PC-9 (cell line): ENCODE measurements around the gene GPC5. TPM values are rescaled to one million over a fixed set of nuclear protein-coding genes. Genes with fewer than 3 reads are reported as not detected.
"Not testable (repeated sequence)": the region's sequence is repeated elsewhere in the genome, so short reads cannot be mapped to it uniquely, and the experiment has no call there.

ENCODE experiments used
- BruUV-seq: library from RNA; stranded (reverse); fragments of 400-500 nt; replicated peaks from 2 replicates; lab custom pipeline; 2021; lab: Mats Ljungman, UMichigan
- CTCF ChIA-PET: fragments of 300-600 bp; sonication (Branson Sonifier 250); formaldehyde crosslinking; loops from one replicate; lab custom pipeline; 2022; ENCODE audit warnings: antibody characterized with exemption; lab: Charles Lee
- POLR2A ChIA-PET: fragments of 300-600 bp; sonication (Branson Sonifier 250); formaldehyde crosslinking; loops from one replicate; lab custom pipeline; 2022; ENCODE audit warnings: antibody characterized with exemption; ENCODE audit not compliant: unreplicated experiment; lab: Charles Lee
- DNase-seq, 2 experiments: peaks; one replicate each; pipeline versions ENCODE4 v3.0.0 to v3.0.0-alpha.2; 2015 to 2022; ENCODE audit warnings: mixed read lengths in 1 of 2
- H2AFZ ChIP-seq: fragments of 200-600 bp; sonication (generic); 2 replicates; pipeline ENCODE4 v1.8.1; 2017; ENCODE audit warnings: antibody characterized with exemption
- H3F3A ChIP-seq: fragments of 200-600 bp; sonication (generic); 2 replicates; pipeline ENCODE4 v1.8.1; 2017; ENCODE audit warnings: antibody characterized with exemption, mild to moderate bottlenecking, low read depth; ENCODE audit not compliant: insufficient read depth
- H3K27ac ChIP-seq: fragments of 200-600 bp; sonication (generic); 2 replicates; pipeline ENCODE4 v1.6.1; 2016; ENCODE audit warnings: mixed run types
- H3K27me3 ChIP-seq: fragments of 200-600 bp; sonication (generic); 2 replicates; pipeline ENCODE4 v1.6.1; 2016; ENCODE audit warnings: low read depth, mixed run types; ENCODE audit not compliant: insufficient read depth
- H3K36me3 ChIP-seq: fragments of 200-600 bp; sonication (generic); 2 replicates; pipeline ENCODE4 v1.6.1; 2016; ENCODE audit warnings: low read depth, mixed run types
- H3K4me1 ChIP-seq: fragments of 200-600 bp; sonication (generic); replicated peaks from 2 replicates; pipeline ENCODE4 v1.6.1; 2016; ENCODE audit warnings: mixed run types; ENCODE audit not compliant: insufficient read depth
- H3K4me2 ChIP-seq: fragments of 200-600 bp; sonication (generic); 2 replicates; pipeline ENCODE4 v1.6.1; 2017; ENCODE audit warnings: mixed run types
- H3K4me3 ChIP-seq: fragments of 200-600 bp; sonication (generic); 2 replicates; pipeline ENCODE4 v1.6.1; 2016; ENCODE audit warnings: mixed run types
- H3K79me2 ChIP-seq: fragments of 200-600 bp; sonication (generic); 2 replicates; pipeline ENCODE4 v1.6.1; 2017; ENCODE audit warnings: low read depth, mixed run types
- H3K9me2 ChIP-seq: fragments of 200-600 bp; sonication (generic); 2 replicates; pipeline ENCODE4 v1.8.1; 2017; ENCODE audit warnings: mild to moderate bottlenecking; ENCODE audit not compliant: insufficient read depth
- H3K9me3 ChIP-seq: fragments of 200-600 bp; sonication (generic); 2 replicates; pipeline ENCODE4 v1.8.1; 2016; ENCODE audit warnings: low read depth; ENCODE audit not compliant: insufficient read depth
- H4K20me1 ChIP-seq: fragments of 200-600 bp; sonication (generic); 2 replicates; pipeline ENCODE4 v1.8.1; 2017; ENCODE audit not compliant: insufficient read depth
- CTCF ChIP-seq: fragments of 200-600 bp; sonication (generic); conservative IDR thresholded peaks from 2 replicates; pipeline ENCODE4 v1.6.1; 2017; ENCODE audit warnings: mixed run types, antibody characterized with exemption, mild to moderate bottlenecking, moderate library complexity
- EZH2 ChIP-seq: fragments of 200-600 bp; sonication (generic); IDR thresholded peaks from 2 replicates; pipeline ENCODE4 v1.8.0; 2017; ENCODE audit warnings: antibody characterized with exemption, low read depth
- intact Hi-C: fragments of 100-400 bp; cut with micrococcal nuclease; formaldehyde crosslinking; loops from one replicate; pipeline ENCODE4 v1.10.0; 2022; ENCODE audit not compliant: unreplicated experiment
- total RNA-seq: library from RNA; stranded (reverse); gene quantifications from 2 replicates; pipeline ENCODE4 v1.2.3, GENCODE V29; 2021

Gene GPC5
- total RNA-seq, 1 experiment from 2014 or later: not detected

DNA sequence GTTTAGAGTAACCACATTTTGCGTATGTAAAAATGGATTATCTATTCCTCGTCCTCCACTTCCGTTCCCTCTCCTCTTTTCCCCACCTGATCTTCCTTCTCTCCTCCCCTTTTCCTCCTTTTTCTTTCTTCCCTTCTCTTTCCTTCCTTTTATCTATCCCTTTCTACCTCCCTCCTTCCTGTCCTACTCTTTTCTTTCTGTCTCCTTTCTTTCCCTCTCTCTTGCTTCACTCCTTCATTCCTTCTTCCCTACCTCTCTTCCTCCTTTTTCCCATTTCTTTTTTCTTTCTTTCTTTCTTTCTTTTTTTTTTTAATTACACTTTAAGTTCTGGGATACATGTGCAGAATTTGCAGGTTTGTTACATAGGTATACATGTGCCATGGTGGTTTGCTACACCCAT lies 1139.7 kb downstream of the GPC5 start:
- Histone ChIP-seq H3F3A (no peaks in the 10 kb centered on the region), H4K20me1 (no peaks in the 10 kb centered on the region), H3K27me3 (no peaks in the 10 kb centered on the region), H3K9me2 (no peaks in the 10 kb centered on the region), H3K36me3 (no peaks in the 10 kb centered on the region), H3K27ac (no peak overlapping the region), H3K4me3 (no peak overlapping the region), H3K79me2 (no peaks in the 10 kb centered on the region), H3K4me2 (no peak overlapping the region), H3K9me3 (no peaks in the 10 kb centered on the region), H3K4me1 (no peaks in the 10 kb centered on the region), H2AFZ (no peak overlapping the region)
- intact Hi-C loops: no loop called here
- no peak for DNase-seq
- no peak for TF ChIP-seq CTCF
- TF ChIP-seq EZH2: no peak
- CTCF ChIA-PET: no interaction called here
- POLR2A ChIA-PET: no interaction called here
- no TSS peak for BruUV-seq

DNA sequence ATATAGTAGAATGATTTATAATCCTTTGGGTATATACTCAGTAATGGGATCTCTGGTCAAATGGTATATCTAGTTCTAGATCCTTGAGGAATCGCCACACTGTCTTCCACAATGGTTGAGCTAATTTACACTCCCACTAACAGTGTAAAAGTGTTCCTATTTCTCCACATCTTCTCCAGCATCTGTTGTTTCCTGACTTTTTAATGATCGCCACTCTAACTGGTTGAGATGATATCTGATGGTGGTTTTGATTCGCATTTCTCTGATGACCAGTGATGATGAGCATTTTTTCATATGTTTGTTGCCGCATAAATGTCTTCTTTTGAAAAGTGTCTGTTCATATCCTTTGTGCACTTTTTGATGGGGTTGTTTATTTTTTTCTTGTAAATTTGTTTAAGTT lies 1140.7 kb downstream of the GPC5 start:
- H3K36me3 ChIP-seq, H2AFZ ChIP-seq, H3K9me2 ChIP-seq, BruUV-seq, H3K4me2 ChIP-seq, H4K20me1 ChIP-seq, H3K27me3 ChIP-seq, intact Hi-C loops, H3K4me1 ChIP-seq, H3K4me3 ChIP-seq, DNase-seq, H3K9me3 ChIP-seq, H3F3A ChIP-seq, H3K27ac ChIP-seq, POLR2A ChIA-PET, CTCF ChIA-PET, H3K79me2 ChIP-seq: not testable (repeated sequence)

GRCh38 chr13:92547266-92547665 lies 1148.8 kb downstream of the GPC5 start:
- intact Hi-C loops: no loop called here
- Histone ChIP-seq H3K4me1 (no peaks in the 10 kb centered on the region), H3K4me2 (no peak overlapping the region), H3K9me2 (no peaks in the 10 kb centered on the region), H3K79me2 (no peaks in the 10 kb centered on the region), H3K4me3 (no peak overlapping the region), H3K27me3 (no peaks in the 10 kb centered on the region), H3K36me3 (no peaks in the 10 kb centered on the region), H4K20me1 (no peaks in the 10 kb centered on the region), H2AFZ (no peak overlapping the region), H3K27ac (no peak overlapping the region), H3K9me3 (no peaks in the 10 kb centered on the region), H3F3A (no peaks in the 10 kb centered on the region)
- ChIA-PET POLR2A (no interaction called here), CTCF (no interaction called here)
- TF ChIP-seq CTCF (no peak), EZH2 (no peak)
- no peak for DNase-seq
- BruUV-seq: no TSS peak

DNA sequence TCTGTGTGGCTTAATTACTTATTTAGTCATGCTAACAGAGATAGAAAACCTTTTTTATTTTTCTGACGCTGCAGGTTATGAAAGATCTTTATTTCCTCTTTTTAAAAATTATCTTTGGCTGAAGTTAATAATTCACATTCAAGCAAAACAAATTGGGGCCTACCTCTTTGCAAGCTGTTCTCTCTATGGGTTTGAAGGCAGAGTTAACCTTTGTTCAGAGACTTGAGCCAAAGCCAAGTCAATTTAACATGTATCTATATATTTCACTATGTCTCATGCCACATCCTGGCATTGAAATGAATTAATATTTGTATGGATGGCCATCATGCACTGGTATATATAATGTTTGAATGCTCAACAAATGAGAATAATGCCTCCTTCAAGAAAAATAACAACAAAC lies 1150.9 kb downstream of the GPC5 start:
- CTCF ChIA-PET: no interaction called here
- no peaks in the 10 kb centered on the region for H3K9me3 ChIP-seq
- no peaks in the 10 kb centered on the region for H3K79me2 ChIP-seq
- no peaks in the 10 kb centered on the region for H4K20me1 ChIP-seq
- H3K27ac ChIP-seq: no peak overlapping the region
- no peak for DNase-seq
- no peak overlapping the region for H3K4me3 ChIP-seq
- POLR2A ChIA-PET: no interaction called here
- no peaks in the 10 kb centered on the region for H3F3A ChIP-seq
- no peak overlapping the region for H2AFZ ChIP-seq
- no peaks in the 10 kb centered on the region for H3K27me3 ChIP-seq
- H3K4me1 ChIP-seq: no peaks in the 10 kb centered on the region
- no peaks in the 10 kb centered on the region for H3K36me3 ChIP-seq
- no peaks in the 10 kb centered on the region for H3K9me2 ChIP-seq
- no peak overlapping the region for H3K4me2 ChIP-seq
- intact Hi-C loops: no loop called here
- no TSS peak for BruUV-seq
- TF ChIP-seq CTCF (no peak), EZH2 (no peak)
